LNCAP (cell line): Measurements from ENCODE around the gene DEGS1.

Experiments
- TF ChIP-seq, protein P1 (sequence below): fragments of 450-650 bp; IDR thresholded peaks from 2 replicates; pipeline ENCODE4 v1.5.1; 2017; ENCODE audit warnings: mild to moderate bottlenecking

Gene DEGS1

DNA sequence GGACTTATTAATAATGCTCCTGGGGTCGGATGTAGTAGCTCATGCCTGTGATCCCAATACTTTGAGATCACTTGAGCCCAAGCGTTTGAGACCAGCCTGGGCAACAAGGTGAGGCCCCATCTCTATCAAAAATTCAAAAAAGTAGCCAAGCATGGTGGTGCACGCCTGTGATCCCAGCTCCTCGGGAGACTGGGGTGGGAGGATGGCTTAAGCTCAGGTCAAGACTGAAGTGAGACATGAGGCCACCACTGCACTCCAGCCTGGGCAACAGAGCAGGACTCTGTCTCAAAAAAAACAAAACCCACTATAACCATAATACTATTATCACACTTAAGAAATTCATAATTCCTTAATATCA is 1.6 kb upstream of the DEGS1 start:
- TF ChIP-seq, protein P1, sequence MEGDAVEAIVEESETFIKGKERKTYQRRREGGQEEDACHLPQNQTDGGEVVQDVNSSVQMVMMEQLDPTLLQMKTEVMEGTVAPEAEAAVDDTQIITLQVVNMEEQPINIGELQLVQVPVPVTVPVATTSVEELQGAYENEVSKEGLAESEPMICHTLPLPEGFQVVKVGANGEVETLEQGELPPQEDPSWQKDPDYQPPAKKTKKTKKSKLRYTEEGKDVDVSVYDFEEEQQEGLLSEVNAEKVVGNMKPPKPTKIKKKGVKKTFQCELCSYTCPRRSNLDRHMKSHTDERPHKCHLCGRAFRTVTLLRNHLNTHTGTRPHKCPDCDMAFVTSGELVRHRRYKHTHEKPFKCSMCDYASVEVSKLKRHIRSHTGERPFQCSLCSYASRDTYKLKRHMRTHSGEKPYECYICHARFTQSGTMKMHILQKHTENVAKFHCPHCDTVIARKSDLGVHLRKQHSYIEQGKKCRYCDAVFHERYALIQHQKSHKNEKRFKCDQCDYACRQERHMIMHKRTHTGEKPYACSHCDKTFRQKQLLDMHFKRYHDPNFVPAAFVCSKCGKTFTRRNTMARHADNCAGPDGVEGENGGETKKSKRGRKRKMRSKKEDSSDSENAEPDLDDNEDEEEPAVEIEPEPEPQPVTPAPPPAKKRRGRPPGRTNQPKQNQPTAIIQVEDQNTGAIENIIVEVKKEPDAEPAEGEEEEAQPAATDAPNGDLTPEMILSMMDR, result no peak

DNA sequence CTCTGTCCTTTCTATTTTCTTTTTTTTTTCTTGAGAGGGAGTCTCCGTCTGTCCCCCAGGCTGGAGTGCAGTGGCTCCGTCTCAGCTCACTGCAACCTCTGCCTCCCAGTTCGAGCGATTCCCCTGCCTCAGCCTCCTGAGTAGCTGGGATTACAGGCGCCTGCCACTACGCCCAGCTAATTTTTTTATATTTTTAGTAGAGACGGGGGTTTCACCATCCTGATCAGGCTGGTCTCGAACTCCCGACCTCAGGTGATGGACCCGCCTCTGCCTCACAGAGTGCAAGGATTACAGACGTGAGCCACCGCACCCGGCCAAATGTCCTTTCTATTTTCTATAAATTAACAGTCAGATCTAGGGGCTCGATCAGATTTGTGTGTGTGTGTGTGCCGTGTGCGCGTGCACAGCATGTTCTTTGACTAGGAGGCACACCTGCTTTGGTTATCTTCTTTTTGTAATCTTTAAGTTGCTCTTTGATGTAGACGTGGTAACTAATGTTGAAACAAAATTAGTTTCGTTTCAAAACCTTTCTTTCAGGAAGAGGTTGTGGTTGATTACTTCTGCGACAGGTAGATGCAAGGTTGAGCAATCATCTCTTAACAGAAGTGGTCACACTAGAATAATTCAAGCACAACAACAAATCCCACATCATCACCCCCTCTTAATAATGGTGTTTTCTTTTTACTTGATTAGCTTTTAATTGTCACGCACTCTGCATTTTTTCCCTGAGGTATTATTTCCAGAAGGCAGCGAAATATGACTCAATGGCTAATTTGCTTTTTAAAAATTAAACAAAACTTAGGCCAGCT is 779 bp upstream of the DEGS1 start:
- TF ChIP-seq, protein P1, result no peak

DNA sequence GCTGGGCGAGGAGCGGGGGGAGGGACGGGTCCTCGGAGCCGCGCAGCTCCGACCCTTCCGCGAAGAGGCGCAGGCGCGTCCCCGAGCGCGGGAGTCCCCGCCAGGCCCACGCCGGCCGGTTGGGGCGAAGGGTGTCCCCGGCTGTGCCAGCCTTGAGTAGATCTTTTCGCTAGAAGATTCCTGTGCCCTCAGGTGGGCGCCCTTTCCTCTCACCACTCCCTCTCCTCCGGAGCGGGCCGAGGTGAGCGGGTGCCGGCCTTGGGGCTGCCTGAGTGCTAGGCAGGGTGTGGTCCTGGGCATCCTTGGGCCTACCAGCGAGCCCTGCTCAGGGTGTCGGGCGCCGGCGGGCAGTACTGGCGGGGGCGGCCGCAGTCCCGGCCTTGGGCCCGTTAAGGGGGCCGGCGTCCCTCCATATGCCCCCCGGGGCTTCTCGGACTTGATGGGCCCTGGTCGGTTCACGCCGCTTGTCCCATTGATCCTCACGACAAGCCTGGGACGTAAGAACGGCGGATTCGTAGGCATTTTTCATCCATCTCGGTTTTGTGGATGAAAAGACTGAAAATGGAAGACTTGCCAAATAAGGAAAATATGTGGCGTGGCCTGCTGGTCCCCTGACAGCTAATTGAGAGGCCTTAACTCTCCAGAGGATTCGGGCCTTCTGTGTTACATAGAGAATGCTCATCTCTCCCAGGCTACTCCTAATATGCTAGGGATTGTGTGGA is 712 bp downstream of the DEGS1 start:
- TF ChIP-seq, protein P1, result peak; percentile 11; the same call in 1 of the 2 replicates

DNA sequence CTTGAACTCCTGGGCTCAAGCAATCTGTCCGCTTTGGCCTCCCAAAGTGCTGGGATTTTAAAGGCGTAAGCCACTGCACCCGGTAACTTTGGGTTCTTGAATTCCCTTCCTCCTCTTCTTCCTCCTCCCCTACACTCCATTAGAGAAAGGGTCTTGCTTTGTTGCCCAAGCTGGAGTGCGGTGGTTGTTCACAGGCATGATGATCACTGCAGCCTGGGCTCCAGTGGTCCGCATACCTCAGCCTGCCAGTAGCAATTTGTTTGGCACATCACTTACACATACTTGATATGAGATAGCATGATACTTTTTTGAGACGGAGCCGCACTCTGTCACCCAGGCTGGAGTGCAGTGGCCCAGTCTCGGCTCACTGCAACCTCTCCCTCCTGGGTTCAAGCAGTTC is 2.2 kb downstream of the DEGS1 start:
- TF ChIP-seq, protein P1, result no peak

DNA sequence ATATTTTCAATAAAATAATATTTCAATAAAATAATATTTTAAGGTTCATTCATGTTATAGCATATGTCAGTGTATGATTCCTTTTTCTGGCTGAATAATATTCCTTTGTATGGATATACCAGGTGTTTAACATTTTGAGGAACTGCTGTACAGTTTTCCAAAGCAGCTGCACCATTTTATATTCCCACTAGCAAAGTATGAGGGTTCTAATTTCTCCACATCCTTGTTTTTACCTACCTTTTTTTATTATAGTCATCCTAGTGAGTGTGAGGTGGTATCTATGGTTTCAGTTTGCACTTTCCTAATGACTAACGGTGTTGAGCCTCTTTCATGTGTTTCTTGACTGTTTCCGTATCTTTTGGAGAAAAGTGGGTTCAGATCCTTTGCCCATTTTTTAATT is 5.2 kb downstream of the DEGS1 start:
- TF ChIP-seq, protein P1, result no peak

DNA sequence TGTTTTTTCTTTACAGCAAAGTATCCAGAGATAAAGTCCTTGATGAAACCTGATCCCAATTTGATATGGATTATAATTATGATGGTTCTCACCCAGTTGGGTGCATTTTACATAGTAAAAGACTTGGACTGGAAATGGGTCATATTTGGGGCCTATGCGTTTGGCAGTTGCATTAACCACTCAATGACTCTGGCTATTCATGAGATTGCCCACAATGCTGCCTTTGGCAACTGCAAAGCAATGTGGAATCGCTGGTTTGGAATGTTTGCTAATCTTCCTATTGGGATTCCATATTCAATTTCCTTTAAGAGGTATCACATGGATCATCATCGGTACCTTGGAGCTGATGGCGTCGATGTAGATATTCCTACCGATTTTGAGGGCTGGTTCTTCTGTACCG is 6.5 kb downstream of the DEGS1 start:
- TF ChIP-seq, protein P1, result no peak

DNA sequence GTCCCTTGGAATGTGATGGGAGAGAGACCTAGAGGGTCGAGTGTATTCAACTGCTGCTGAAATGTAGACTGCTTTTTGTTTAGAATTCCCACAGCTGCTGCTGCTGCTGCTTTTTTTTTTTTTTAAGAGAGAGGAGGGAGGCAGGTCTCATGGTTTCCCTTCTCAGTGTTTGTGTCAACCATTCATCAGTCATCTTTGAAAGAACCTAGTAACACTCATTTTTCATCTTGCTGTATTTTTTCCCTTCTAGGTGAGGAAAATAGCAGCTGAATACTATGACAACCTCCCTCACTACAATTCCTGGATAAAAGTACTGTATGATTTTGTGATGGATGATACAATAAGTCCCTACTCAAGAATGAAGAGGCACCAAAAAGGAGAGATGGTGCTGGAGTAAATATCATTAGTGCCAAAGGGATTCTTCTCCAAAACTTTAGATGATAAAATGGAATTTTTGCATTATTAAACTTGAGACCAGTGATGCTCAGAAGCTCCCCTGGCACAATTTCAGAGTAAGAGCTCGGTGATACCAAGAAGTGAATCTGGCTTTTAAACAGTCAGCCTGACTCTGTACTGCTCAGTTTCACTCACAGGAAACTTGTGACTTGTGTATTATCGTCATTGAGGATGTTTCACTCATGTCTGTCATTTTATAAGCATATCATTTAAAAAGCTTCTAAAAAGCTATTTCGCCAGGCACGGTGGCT is 9.2 kb downstream of the DEGS1 start:
- TF ChIP-seq, protein P1, result no peak
